ENCODE measurements around the gene HES2. TPM values are rescaled to one million over a fixed set of nuclear protein-coding genes. Genes with fewer than 3 reads are reported as not detected.
"Not testable (repeated sequence)": the region's sequence is repeated elsewhere in the genome, so short reads cannot be mapped to it uniquely, and the experiment has no call there.

Gene HES2
- total RNA-seq, 2 experiments from 2014 or later = not detected

- no peak for DNase-seq
- Mint-ChIP-seq H3K27me3 (no peaks in the 10 kb centered on the region), H3K36me3 (no peaks in the 10 kb centered on the region), H3K4me3 (no peak overlapping the region), H3K9me3 (no peaks in the 10 kb centered on the region), H3K4me1 (peaks cover 3% of the 10 kb centered on the region), H3K27ac (no peak overlapping the region)
Measured at GRCh38 chr1:6373961-6374720, 45.6 kb downstream of the HES2 start.

- H3K27me3 Mint-ChIP-seq, H3K36me3 Mint-ChIP-seq, DNase-seq, H3K27ac Mint-ChIP-seq, H3K4me3 Mint-ChIP-seq, H3K9me3 Mint-ChIP-seq, H3K4me1 Mint-ChIP-seq: not testable (repeated sequence)
Measured at GRCh38 chr1:6372236-6372635, 47.5 kb downstream of the HES2 start.

DNA sequence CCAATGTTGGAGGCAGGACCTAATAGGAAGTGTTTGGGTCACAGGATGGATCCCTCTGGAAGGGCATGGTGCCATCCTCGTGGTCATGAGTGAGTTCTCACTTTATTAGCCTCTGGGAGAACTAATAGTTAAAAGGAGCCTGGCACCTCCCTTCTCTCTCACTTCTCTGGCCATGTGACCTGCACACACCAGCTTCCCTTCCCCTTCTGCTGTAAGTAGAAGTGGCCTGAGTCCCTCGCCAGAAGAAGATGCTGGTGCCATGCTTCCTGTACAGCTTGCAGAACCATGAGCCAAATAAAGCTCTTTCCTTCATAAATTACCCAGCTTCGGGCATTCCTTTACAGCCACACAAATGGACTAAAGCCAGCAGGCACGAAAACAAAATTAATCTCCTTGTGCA lies 49.7 kb downstream of the HES2 start:
- no peaks in the 10 kb centered on the region for H3K9me3 Mint-ChIP-seq
- DNase-seq = no peak
- no peak overlapping the region for H3K4me3 Mint-ChIP-seq
- no peak overlapping the region for H3K27ac Mint-ChIP-seq
- H3K36me3 Mint-ChIP-seq = peaks cover 9% of the 10 kb centered on the region
- no peaks in the 10 kb centered on the region for H3K27me3 Mint-ChIP-seq
- H3K4me1 Mint-ChIP-seq = peaks cover 11% of the 10 kb centered on the region

DNA sequence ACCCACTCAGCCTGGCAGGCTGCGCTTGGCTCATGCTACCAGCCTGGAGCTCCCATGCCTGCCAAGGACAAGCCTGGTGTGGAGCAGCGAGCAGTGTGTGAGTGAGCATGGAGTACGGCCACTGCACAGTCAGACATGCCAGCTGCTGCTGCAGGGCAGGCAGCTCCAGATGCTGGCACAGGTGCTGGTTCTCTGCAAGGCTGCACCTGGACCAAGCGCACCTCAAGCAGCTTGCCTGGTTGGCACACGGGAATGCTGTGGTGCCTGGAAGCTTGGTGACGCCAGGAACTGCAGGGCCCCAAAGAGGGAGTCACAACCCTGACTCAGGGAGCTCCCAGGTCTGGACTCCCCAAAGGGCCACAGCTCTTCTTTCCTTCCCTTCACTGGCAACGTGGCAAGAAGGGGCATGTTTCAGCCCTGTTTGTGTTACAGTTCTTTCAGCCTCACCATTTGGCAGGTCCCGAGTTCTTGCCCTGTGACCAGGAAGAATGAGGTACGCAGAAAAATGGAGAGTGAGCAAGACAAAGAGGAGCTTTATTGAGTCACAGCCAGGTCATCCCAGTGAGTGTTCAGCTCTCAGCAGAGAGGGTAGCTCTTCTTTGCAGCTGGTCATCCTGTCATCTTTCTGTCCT lies 52.2 kb downstream of the HES2 start:
- H3K4me3 Mint-ChIP-seq = no peak overlapping the region
- H3K27ac Mint-ChIP-seq = no peak overlapping the region
- DNase-seq = no peak
- H3K4me1 Mint-ChIP-seq = peaks cover 24% of the 10 kb centered on the region
- peaks cover 13% of the 10 kb centered on the region for H3K36me3 Mint-ChIP-seq
- no peaks in the 10 kb centered on the region for H3K9me3 Mint-ChIP-seq
- no peaks in the 10 kb centered on the region for H3K27me3 Mint-ChIP-seq

GRCh38 chr1:6365047-6365446 lies 54.7 kb downstream of the HES2 start:
- Mint-ChIP-seq H3K27ac (peak overlapping the region; percentile 42), H3K36me3 (peaks cover 13% of the 10 kb centered on the region), H3K27me3 (no peaks in the 10 kb centered on the region), H3K4me3 (no peak overlapping the region), H3K9me3 (no peaks in the 10 kb centered on the region), H3K4me1 (peaks cover 27% of the 10 kb centered on the region)
- peak; percentile 49 for DNase-seq

GRCh38 chr1:6363085-6363884 lies 56.4 kb downstream of the HES2 start:
- not testable (repeated sequence) for H3K9me3 Mint-ChIP-seq, H3K27me3 Mint-ChIP-seq, H3K36me3 Mint-ChIP-seq, H3K27ac Mint-ChIP-seq, H3K4me3 Mint-ChIP-seq
- H3K4me1 Mint-ChIP-seq = peaks cover 43% of the 10 kb centered on the region
- DNase-seq = peak; percentile 24

Other genes starting within 250 kb of the HES2 start
- gene CHD5, start 239.6 kb downstream of the HES2 start, total RNA-seq = under 1 TPM; 0.44 to 0.56 TPM
- 100 to 1,000 TPM; 481 to 486 TPM for gene RPL22, start 220.3 kb downstream of the HES2 start, total RNA-seq
- gene RNF207, start 213.8 kb downstream of the HES2 start, total RNA-seq = 1 to 10 TPM; 5.0 to 6.2 TPM
- gene ICMT, start 184.0 kb downstream of the HES2 start, total RNA-seq = 10 to 100 TPM; 57.4 to 58.1 TPM
- gene HES3, start 175.7 kb downstream of the HES2 start, total RNA-seq = not detected
- under 1 TPM; 0.54 to 0.56 TPM for gene GPR153, start 158.8 kb downstream of the HES2 start, total RNA-seq
- gene ACOT7, start 26.2 kb downstream of the HES2 start, total RNA-seq = 10 to 100 TPM; 80.8 to 86.2 TPM
- gene ESPN, start 4.9 kb upstream of the HES2 start, total RNA-seq = under 1 TPM; 0.39 to 0.44 TPM
- gene TNFRSF25, start 46.3 kb upstream of the HES2 start, total RNA-seq = 10 to 100 TPM; 64.7 to 67.8 TPM
- 1 to 10 TPM; 2.2 to 2.3 TPM for gene PLEKHG5, start 71.7 kb upstream of the HES2 start, total RNA-seq
- gene NOL9, start 134.6 kb upstream of the HES2 start, total RNA-seq = 10 to 100 TPM; 54.1 to 55.1 TPM
- gene TAS1R1, start 135.4 kb upstream of the HES2 start, total RNA-seq = not detected
- 10 to 100 TPM; 22.1 to 26.4 TPM for gene ZBTB48, start 160.1 kb upstream of the HES2 start, total RNA-seq
- 10 to 100 TPM; 31.2 TPM for gene KLHL21, start 182.9 kb upstream of the HES2 start, total RNA-seq
- gene PHF13, start 193.8 kb upstream of the HES2 start, total RNA-seq = 10 to 100 TPM; 10.9 to 11.7 TPM
- 10 to 100 TPM; 16.2 to 16.4 TPM for gene THAP3, start 204.9 kb upstream of the HES2 start, total RNA-seq

All from activated naive CD8-positive, alpha-beta T cell treated with anti-CD3 and anti-CD28 coated beads for 36 hours (primary cell).